Astrocyte (in vitro differentiated cells and primary cell): ENCODE results near the gene MRTFB. TPM values are rescaled to one million over a fixed set of nuclear protein-coding genes. Genes with fewer than 3 reads are reported as not detected.

Experiments
- DNase-seq: peaks from one replicate; pipeline ENCODE4 v3.0.0-alpha.2; 2010; ENCODE audit warnings: low read depth
- FAIRE-seq: peaks from 2 replicates; lab custom pipeline; 2011; peaks lifted over from hg19 to GRCh38; lab: Jason Lieb, UNC
- H2AFZ ChIP-seq: 2 replicates; pipeline ENCODE4 v1.6.0; 2012; ENCODE audit warnings: low read depth, low read length, inconsistent platforms
- H3K27ac ChIP-seq: 2 replicates; pipeline ENCODE4 v1.5.1; 2011; ENCODE audit warnings: low read depth, low read length, inconsistent platforms
- H3K27me3 ChIP-seq: 2 replicates; pipeline ENCODE4 v1.6.0; 2011; ENCODE audit warnings: low read length, inconsistent platforms; ENCODE audit not compliant: insufficient read depth
- H3K36me3 ChIP-seq: 2 replicates; pipeline ENCODE4 v1.5.1; 2011; ENCODE audit warnings: low read length, inconsistent platforms; ENCODE audit not compliant: insufficient read depth
- H3K4me1 ChIP-seq: 2 replicates; pipeline ENCODE4 v1.5.1; 2011; ENCODE audit warnings: low read length, inconsistent platforms; ENCODE audit not compliant: insufficient read depth
- H3K4me2 ChIP-seq: 2 replicates; pipeline ENCODE4 v1.6.0; 2012; ENCODE audit warnings: low read length, inconsistent platforms
- H3K4me3 ChIP-seq: 2 replicates; pipeline ENCODE4 v1.5.1; 2011; ENCODE audit warnings: low read depth, mild to moderate bottlenecking, low read length, inconsistent platforms; ENCODE audit not compliant: insufficient read depth
- H3K79me2 ChIP-seq: 2 replicates; pipeline ENCODE4 v1.6.0; 2012; ENCODE audit warnings: mild to moderate bottlenecking, low read length, inconsistent platforms; ENCODE audit not compliant: insufficient read depth
- H3K9ac ChIP-seq: 2 replicates; pipeline ENCODE4 v1.6.0; 2012; ENCODE audit warnings: mild to moderate bottlenecking, low read length, inconsistent platforms
- H3K9me3 ChIP-seq: 2 replicates; pipeline ENCODE4 v1.5.1; 2012; ENCODE audit warnings: low read depth, mild to moderate bottlenecking, low read length, inconsistent platforms; ENCODE audit not compliant: insufficient read depth
- H4K20me1 ChIP-seq: 2 replicates; pipeline ENCODE4 v1.6.0; 2012; ENCODE audit warnings: low read length, inconsistent platforms; ENCODE audit not compliant: insufficient read depth
- H3K27ac Mint-ChIP-seq: one replicate; pipeline ENCODE4 v1.8.0; 2021; ENCODE audit warnings: mild to moderate bottlenecking, mixed read lengths; ENCODE audit not compliant: unreplicated experiment
- H3K27me3 Mint-ChIP-seq: one replicate; pipeline ENCODE4 v1.8.0; 2021; ENCODE audit warnings: low read depth, mixed read lengths; ENCODE audit not compliant: unreplicated experiment
- H3K36me3 Mint-ChIP-seq: one replicate; pipeline ENCODE4 v1.8.0; 2021; ENCODE audit warnings: low read depth, mixed read lengths; ENCODE audit not compliant: unreplicated experiment
- H3K4me1 Mint-ChIP-seq: one replicate; pipeline ENCODE4 v1.8.0; 2021; ENCODE audit warnings: low read depth, mixed read lengths; ENCODE audit not compliant: unreplicated experiment
- H3K4me3 Mint-ChIP-seq: one replicate; pipeline ENCODE4 v1.8.0; 2021; ENCODE audit warnings: mild to moderate bottlenecking, moderate library complexity, mixed read lengths; ENCODE audit not compliant: unreplicated experiment
- H3K9me3 Mint-ChIP-seq: one replicate; pipeline ENCODE4 v1.8.0; 2021; ENCODE audit warnings: mild to moderate bottlenecking, mixed read lengths; ENCODE audit not compliant: unreplicated experiment
- CTCF ChIP-seq: IDR thresholded peaks from 2 replicates; pipeline ENCODE4 v1.5.1; 2011; ENCODE audit warnings: low read depth, mild to moderate bottlenecking, inconsistent platforms, low read length, moderate library complexity; ENCODE audit not compliant: insufficient read depth
- EZH2 ChIP-seq: IDR thresholded peaks from 2 replicates; pipeline ENCODE4 v1.6.1; 2012; ENCODE audit warnings: mild to moderate bottlenecking, low read length, inconsistent platforms; ENCODE audit not compliant: insufficient read depth
- total RNA-seq: library from RNA; stranded (reverse); gene quantifications from 2 replicates; pipeline ENCODE4 v1.2.1, GENCODE V29; 2021

The MRTFB gene
- total RNA-seq, 1 donor from 2014 or later = 32.5 TPM

GRCh38 chr16:14155572-14156190, 84.6 kb downstream of the MRTFB start:
- Histone ChIP-seq H3K4me2 (no peak overlapping the region), H3K27ac (no peak overlapping the region), H3K9ac (no peak overlapping the region), H4K20me1 (no peaks in the 10 kb centered on the region), H3K9me3 (no peaks in the 10 kb centered on the region), H3K4me3 (no peak overlapping the region), H3K79me2 (no peaks in the 10 kb centered on the region), H3K4me1 (no peaks in the 10 kb centered on the region), H3K36me3 (no peaks in the 10 kb centered on the region), H2AFZ (no peak overlapping the region), H3K27me3 (no peaks in the 10 kb centered on the region)
- no peaks in the 10 kb centered on the region for H3K36me3 Mint-ChIP-seq
- H3K27me3 Mint-ChIP-seq = no peaks in the 10 kb centered on the region
- no peak overlapping the region for H3K4me3 Mint-ChIP-seq
- peaks cover 5% of the 10 kb centered on the region for H3K4me1 Mint-ChIP-seq
- no peak for TF ChIP-seq EZH2
- no peak for TF ChIP-seq CTCF
- FAIRE-seq (no peak), DNase-seq (no peak)
- no peak overlapping the region for H3K27ac Mint-ChIP-seq
- no peaks in the 10 kb centered on the region for H3K9me3 Mint-ChIP-seq

GRCh38 chr16:14164916-14165662, 94.0 kb downstream of the MRTFB start:
- H4K20me1 ChIP-seq = peaks cover 4% of the 10 kb centered on the region
- no peak overlapping the region for H2AFZ ChIP-seq
- no peak overlapping the region for H3K4me3 ChIP-seq
- H3K9me3 ChIP-seq = no peaks in the 10 kb centered on the region
- H3K79me2 ChIP-seq = no peaks in the 10 kb centered on the region
- peaks cover 8% of the 10 kb centered on the region for H3K4me1 Mint-ChIP-seq
- no peak overlapping the region for H3K27ac Mint-ChIP-seq
- no peak for TF ChIP-seq EZH2
- TF ChIP-seq CTCF = no peak
- FAIRE-seq (no peak), DNase-seq (no peak)
- no peaks in the 10 kb centered on the region for H3K27me3 Mint-ChIP-seq
- H3K36me3 Mint-ChIP-seq = no peaks in the 10 kb centered on the region
- H3K36me3 ChIP-seq = no peaks in the 10 kb centered on the region
- H3K27me3 ChIP-seq = no peaks in the 10 kb centered on the region
- H3K9ac ChIP-seq = no peak overlapping the region
- H3K4me2 ChIP-seq = no peak overlapping the region
- no peak overlapping the region for H3K27ac ChIP-seq
- no peaks in the 10 kb centered on the region for H3K9me3 Mint-ChIP-seq
- no peak overlapping the region for H3K4me3 Mint-ChIP-seq
- H3K4me1 ChIP-seq = no peaks in the 10 kb centered on the region

DNA sequence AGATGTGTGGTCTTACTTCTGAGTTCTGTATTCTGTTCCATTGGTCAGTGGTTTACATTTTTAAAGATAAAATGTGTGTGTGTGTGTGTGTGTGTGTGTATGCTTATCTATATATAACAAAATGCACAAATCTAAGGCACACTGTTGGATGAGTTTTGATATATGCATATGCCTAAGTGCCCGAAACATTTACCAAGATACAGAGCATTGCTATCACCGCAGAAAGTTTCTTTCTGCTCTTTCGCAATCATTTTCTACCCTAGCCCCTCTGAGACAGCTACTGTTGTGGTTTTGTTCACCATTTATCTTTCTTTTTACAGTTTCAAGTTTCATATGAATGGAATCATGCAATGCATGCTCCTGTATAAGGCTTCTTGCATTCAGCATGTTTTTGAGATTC, 97.0 kb downstream of the MRTFB start:
- Histone ChIP-seq H3K4me3 (no peak overlapping the region), H3K4me1 (no peaks in the 10 kb centered on the region), H3K27me3 (no peaks in the 10 kb centered on the region), H3K27ac (no peak overlapping the region), H3K9ac (no peak overlapping the region), H3K36me3 (no peaks in the 10 kb centered on the region), H3K9me3 (no peaks in the 10 kb centered on the region), H3K4me2 (no peak overlapping the region), H2AFZ (no peak overlapping the region), H3K79me2 (no peaks in the 10 kb centered on the region), H4K20me1 (peaks cover 8% of the 10 kb centered on the region)
- Mint-ChIP-seq H3K4me3 (no peak overlapping the region), H3K27ac (no peak overlapping the region), H3K9me3 (peaks cover 4% of the 10 kb centered on the region), H3K27me3 (no peaks in the 10 kb centered on the region), H3K4me1 (peaks cover 9% of the 10 kb centered on the region), H3K36me3 (no peaks in the 10 kb centered on the region)
- DNase-seq (peak; percentile 69), FAIRE-seq (no peak)
- TF ChIP-seq CTCF = no peak
- TF ChIP-seq EZH2 = no peak
